CD4-positive, alpha-beta T cell treated with Interleukin-15 for 4 hours (primary cell): ENCODE measurements around the gene ADPRHL1.

Experiments
- DNase-seq: peaks from one replicate; pipeline ENCODE4 v3.0.0-alpha.2; 2020; ENCODE audit warnings: low spot score

ADPRHL1 gene

DNA sequence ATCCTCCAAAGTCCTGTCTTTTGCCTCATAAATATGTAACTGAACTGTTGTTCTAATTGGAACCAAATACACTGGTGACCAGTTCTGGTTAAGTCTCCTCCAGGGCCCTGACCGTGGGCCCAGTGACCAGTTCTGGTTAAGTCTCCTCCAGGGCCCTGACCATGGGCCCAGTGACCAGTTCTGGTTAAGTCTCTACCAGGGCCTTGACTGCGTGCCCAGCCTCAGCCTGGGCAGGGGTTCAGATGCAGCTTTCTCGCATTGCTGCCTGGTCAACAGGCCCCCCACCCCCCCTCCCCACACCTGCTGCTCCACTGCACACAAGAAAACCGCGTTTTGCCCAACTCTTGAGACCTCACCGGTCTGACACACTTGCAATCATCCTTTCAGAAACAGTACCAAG lies 85.5 kb downstream of the ADPRHL1 start:
- no peak for DNase-seq

DNA sequence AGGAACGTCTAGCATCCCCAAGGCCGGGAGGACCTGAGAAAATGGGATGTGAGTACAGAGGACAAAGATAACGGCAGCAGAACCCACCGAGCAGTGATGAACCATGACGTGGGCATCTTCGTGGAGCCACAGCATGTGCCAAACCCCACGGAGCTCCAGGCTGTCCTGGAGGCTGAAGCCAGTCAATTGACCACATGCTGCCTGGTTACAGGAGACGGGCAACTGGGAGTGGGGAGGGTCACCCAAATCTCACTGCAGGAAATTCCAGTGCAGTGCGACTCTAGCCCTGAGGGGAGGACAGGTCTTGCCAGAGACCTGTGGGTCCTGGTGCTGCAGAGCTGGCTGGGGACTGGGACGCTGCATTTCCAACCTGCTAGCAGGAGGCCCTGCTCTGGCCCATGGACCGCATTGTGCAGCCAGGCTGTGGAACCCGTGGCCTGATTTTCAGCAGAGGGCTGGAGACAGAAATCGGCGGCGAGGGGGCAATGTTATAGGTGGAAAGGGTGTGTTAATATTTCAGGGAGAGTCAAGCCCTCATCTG lies 86.2 kb downstream of the ADPRHL1 start:
- no peak for DNase-seq

DNA sequence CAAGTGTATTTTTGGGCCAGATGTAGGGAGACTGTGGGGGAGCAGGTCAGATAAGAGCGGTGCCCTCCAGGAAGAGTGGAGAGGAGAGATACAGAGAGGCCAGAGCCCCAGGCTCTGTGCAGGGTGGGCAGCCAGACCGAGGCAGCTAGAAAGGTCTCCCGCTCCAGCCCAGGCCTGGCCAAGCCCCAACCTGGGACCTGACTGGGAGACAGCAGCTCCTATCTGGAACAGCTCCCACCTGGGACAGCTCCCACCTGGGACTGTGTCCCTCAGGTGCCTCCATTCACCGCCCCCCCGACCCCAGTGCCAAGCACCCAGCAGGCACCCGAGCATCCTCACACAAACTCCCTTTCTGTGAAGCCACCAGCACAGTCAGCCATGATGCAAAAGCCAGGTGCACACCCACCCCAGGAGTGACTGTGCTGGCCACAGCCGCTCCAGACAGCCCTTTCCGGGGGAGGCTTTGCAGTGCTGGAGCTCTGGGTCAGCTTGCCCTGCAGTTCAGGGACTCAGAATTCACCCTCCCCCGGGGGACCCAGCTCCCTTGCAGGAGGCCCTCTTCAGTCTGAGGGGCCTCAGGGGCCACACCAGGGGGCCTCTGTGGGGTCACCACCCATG lies 87.2 kb downstream of the ADPRHL1 start:
- DNase-seq: no peak

DNA sequence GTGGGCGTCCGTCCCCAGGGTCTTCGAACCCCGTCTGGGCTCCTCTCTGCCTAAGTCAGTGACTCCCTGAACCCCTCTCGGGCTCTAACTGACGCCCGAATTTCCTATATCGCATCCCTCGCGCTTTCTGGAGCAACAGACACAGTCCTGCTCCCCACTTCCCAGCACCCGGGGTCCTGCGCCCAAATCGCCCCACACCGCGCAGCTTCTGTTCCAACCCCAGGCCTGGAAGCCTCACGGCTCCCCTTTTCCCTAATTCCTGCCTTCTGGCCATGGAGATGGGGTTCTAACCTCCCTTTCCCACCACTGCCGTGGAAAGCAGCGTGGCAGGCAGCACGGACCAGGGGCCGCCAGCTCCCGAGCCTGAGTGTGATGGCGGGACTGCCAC lies 87.7 kb downstream of the ADPRHL1 start:
- no peak for DNase-seq

DNA sequence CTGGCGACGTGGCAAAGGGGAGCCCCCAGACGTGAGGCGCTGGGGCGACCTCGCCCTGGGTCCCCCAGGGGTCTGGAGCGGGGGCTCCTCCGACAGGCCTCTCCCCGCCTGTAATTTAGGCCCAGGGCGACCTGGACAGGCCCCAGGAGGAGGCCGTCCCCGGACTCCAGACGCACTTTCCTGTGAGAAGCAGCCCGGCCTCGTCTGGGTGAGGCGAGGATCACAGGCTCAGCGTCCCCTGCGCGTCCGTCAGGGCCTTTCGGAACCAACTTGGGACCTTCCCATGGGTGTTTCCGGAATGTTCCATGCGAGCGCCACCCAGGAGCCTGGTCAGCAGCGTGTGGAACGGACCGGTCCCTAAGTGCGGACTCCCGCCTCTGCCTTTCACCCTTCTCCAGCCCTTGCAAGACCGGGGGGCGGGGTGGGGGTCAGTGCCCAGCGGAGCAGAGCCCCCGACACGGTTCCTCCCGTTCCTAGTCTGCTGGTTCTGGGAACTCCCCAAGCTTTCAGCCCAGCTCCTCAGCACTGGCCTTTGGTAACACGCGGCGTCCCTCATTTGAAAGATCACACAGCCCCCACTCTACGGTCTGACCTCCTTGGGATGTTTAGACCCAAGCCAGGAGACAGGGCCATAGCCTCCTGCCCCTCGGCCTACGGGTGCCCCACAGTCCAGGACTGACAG lies 88.2 kb downstream of the ADPRHL1 start:
- DNase-seq: no peak

DNA sequence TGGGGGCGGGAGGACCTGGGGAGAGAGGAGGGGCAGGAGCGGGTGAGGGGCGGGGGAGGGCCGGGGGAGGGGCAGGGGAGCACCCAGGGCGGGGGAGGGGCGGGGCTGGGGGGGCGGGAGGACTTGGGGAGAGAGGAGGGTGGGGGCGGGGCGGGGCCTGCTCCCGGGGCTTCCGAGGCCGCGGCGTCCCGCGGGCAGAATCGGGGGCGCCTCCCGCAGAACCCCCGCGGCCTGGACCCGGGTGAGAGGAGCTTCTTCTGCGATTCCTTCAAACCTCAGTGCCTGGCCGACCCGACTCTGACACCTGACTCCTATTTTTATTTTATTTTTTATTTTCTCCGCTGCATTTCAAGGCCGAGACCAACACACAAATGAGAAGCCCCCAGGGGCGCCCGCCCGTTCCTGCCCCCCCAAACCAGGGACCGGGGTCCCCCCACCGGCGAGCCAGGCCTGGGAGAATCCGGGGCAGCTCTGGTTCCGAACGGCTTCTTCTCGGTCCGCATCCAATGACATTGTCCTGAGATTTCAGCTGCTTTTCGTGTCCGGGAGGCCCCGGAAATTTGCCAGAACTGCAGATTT lies 88.9 kb downstream of the ADPRHL1 start:
- DNase-seq: no peak

DNA sequence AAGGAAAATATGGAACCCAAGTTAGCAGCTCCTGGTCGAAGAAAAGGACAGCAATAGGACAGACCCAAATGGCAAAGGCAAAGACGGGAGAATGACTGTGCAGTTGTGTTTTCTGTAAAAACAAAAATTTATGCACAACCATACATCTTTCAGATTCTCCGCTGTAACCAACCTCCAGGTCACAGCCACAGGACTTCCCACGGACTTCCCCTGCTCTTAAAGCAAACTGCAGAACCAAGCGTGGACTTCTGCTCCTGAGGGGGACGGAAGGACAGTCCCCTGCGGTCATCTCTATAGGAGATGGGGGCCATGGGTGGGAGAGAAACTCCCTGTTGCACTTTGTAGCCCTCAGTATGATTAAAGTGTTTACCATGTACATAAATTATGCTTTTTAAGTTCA lies 91.9 kb downstream of the ADPRHL1 start:
- DNase-seq: no peak

DNA sequence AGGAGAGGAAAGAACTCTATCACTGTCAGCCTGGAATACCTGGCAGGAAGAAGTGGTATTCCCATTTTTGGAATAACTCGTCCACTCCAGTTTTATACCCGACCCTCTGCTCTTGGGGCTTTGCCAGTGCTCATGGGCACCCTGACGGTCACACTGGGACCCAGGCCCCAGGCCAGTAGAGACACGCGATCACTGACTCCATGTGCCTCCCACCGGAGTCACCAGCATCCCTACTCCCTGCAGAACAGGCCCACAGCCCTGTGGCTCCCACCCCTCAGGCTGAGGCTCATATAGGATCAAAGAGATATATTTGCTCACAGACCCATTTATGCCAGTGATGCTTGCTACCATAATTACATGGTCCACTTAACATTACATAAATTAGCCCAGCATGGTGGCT lies 92.8 kb downstream of the ADPRHL1 start:
- no peak for DNase-seq

DNA sequence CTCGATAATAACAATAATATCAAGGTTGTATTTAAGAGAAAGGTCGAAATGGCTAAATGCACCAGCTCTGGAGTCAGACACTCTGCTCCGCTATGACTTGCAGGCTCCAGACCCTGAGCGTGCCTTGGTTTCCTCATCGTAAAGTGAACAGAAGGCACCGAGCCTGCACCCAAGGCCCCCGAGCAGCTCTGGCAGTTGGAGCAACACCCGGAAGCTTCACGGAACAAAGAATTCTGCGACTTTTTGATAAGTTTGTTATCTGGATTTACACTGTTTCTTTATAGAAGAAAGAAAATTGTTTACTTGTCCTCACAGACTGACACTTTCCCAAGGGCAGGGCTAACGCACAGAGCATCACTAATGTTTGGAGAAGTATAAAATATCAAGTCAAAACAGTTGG lies 93.7 kb downstream of the ADPRHL1 start:
- DNase-seq: no peak

DNA sequence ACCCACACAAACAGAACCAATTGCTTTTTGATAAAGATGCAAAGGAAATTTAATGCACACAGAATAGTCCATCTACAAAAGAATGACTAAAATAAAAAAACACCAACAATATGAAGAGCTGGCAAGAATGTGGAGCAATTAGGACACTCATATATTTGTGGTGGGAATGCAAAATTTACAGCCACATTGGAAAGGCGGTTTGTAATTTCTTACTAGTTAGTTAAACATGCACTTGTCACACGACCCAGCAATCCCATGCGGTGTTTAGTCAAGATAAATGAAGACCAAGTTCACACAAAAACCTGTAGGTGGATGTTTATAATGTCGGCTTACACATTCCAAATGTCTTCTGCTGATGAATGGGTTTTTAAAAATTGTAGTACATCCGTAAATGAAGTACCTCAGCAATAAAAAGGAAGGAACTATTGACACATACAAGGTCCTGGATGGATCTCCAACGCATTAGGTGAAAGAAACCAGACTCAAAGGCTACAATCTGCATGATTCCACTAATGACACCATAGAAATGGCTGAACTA lies 94.6 kb downstream of the ADPRHL1 start:
- DNase-seq: no peak

DNA sequence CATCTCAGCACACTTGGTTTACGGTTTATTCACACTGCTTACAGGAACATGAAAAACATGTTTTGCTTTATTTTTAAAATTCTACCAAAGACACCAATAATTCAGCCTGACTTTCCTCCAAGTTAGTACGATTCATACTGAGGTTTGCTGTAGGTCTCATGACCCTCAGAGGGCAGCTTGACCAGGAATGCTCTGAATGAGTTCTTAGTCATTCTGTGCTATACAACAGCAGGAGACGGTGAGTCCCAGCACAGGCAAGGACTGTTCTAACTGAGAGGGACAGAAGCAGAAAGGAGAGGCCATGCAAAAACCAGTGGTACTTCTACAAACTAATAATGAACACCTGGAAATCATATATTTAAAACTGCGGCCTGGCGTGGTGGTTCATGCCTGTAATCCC lies 95.8 kb downstream of the ADPRHL1 start:
- no peak for DNase-seq

DNA sequence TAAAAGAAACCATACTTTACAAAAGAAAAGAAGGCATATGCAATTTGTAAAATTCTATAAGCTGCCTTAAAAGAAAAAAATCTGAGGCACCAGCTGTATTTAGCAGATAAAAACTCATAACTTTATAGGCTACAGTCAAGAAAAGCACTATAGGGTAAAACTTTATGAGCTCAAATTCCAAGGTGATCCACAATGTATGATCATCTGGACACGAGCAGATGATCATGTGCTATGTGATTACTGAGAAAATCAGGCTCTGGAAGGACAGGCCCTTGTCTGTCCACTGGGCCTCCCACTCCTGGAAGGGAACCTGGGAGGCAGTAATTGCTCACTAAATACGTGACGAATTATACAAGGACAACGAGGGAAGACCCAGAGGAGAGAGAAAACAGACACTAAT lies 96.7 kb downstream of the ADPRHL1 start:
- no peak for DNase-seq

DNA sequence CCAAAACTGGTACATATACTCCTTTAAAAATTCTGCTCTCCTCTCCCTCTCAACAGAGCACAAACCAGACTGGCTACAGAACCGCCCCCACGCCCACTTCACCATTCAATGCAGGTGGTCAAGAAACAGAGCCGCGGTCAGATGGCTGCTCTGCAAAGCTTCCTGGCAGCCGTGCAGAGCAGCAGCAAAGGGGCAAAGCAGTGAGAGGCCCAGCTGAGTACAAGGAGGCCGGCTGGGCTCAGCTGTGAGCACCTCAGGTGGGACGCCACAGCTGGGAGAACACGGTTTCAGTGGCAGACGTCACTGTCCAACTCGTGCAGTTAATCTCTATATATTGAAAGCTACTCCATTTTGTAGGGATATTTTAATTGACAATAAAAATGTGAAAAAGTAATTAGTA lies 97.7 kb downstream of the ADPRHL1 start:
- DNase-seq: no peak

DNA sequence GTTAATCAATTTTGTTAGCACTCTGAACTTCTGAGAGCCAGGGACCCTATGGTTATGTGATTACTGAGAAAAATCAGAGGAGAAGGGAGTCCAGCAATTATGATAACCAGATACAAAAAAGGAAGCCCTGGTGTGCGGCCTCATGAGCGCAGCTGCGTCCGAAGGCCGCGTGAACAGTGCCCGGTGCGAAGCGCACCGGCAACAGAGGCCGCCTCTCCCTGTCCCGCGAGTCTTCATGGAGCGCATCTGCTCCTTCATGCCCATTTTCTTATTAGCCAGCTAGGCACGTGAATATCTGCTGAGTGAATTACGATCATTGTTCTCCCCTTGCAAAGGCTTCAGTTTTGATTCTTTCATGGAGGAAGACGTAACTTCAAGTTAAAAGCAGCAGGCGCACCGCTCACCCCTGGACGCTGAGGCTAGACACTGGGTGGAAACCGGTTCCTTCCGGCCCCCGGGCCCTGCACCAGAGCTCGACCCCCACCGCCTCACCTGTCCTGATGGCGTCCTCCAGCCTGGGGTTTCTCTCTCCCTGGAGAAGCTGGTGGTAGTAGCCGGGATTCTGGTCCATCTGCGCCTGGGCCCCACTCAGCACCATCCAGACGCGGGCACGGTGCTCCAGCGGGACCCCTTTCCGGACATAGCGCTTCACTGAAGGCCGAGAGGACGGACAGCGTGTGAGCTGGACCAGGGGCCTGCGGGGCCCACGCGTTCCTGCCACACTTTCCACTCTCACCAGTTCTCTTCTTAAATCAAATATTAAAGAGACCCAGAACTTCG lies 98.3 kb downstream of the ADPRHL1 start:
- no peak for DNase-seq

DNA sequence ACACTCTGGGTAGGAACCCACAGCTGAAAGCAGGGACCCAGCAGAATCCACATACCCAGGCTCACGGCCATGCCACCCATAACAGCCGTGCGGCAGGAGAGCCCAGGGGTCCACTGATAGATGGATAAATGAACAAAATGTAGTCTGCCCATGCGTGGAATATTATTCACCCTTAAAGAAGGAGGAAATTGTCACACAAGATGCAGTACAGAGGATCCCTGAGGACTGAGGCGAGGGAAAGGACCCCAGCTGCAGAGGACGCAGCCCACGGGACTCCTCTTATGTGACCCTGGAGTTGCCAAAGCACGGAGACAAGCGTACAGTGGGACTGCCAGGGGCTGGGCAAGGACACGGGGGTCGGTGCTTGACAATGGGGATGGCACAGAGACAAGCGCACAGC lies 100.0 kb downstream of the ADPRHL1 start:
- DNase-seq: no peak

DNA sequence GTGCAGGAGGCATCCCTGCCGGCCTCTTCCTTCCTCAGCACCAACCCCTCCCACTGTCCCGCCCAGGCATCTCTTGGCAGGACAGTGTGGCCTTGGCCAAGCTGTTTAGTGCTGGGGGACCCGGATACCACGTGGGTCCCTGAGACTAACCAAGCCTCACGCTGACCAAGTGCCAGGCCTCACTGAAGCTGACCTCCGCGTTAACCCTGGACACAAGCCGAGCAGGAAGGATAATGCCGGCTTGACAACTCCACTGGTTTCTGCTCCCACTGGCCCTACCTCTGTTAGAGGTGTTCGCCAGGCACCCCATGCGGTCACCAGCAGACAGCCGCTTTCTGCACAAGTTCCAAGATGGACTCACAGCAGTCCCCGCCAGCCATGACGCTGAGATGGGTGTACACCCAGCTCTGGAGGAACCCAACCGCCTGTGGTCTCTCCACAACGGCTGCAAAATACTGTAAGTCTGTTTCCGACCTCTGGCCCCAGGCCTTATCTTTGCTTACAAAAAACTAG lies 101.7 kb downstream of the ADPRHL1 start:
- DNase-seq: no peak

DNA sequence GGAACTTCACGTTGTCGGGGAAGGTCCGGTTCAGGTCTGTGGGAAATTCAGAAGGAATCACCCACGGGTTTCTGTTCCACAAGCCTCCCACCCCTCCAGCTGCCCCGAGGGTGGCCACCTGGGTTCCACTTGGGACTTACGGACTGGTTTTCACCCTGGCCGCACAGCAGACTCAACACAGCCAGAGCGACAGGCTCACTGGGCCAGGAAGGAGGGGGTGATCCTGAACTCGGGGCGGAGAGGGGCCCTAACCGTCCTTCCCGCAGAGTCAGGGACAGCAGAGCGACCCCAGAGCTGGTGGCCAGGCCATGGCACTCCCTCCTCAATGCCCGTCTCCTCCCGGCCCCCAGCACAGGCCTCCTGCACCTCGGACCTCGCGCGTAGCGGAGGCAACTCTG lies 102.4 kb downstream of the ADPRHL1 start:
- no peak for DNase-seq

DNA sequence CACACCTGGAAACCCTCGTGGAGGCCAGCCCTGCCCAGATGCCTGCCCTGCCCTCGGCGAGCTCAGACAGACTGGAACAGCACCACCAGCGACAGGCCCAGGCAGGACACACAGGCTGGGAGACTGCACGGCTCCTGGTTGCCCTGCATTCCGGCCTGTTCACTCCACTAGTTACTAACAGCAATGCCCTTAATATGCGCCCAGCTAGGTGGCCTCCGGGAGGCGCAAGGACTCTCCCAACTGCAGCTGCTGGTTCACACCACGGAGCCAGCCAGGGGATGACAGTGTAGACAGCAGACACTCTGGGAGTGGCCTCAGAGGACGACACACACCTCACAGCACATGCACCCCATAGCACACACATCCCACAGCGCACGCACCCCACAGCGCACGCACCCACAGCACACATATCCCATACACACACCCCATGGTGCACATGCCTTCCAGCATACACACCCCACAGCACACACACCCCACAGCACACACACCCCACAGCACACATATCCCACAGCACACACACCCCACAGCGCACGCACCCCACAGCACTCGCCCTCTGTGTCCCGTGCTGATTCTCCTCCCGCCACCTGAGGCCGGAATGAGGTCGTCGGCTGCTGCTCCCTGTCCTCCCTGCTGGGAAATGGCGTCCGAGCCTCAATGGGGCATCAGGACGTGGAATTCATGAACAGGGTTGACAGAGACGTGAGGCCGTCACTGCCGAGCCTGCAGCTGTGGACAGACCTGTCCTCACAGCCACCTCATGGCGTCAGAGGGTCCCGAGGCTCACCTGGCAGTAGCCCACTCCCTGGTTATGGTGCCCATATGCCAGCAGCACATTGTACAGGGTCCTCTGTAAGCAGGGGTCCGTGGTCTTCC lies 103.0 kb downstream of the ADPRHL1 start:
- DNase-seq: no peak
